HG02763 (cell line): ENCODE measurements around the gene FNBP1L.
"Not testable (repeated sequence)": the region's sequence is repeated elsewhere in the genome, so short reads cannot be mapped to it uniquely, and the experiment has no call there.

Experiments used
- ATAC-seq: cut with Tn5 transposase; IDR thresholded peaks from one replicate; pipeline ENCODE4 v1.9.1; 2021; ENCODE audit warnings: mild to moderate bottlenecking, moderate library complexity; ENCODE audit not compliant: unreplicated experiment

Gene FNBP1L

DNA sequence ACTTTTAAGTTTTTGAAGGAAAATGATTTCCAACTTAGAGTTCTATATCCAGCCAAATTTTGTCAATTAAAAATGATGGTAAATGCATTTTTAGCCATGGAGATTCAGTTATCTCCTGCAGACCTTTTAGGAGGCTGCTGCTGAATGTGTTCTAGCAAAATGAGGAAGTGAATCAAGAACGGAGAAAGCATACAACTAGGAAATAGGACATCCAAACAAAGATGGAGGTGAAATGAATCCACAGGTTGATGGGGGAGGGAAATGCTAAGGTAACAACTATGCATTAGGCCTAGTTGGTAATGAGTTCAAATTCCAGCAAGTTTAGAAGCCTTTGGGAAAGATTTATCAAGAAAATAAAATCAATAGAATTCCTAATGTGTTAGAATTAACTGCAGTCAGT lies 80.5 kb downstream of the FNBP1L start:
- ATAC-seq: no peak

DNA sequence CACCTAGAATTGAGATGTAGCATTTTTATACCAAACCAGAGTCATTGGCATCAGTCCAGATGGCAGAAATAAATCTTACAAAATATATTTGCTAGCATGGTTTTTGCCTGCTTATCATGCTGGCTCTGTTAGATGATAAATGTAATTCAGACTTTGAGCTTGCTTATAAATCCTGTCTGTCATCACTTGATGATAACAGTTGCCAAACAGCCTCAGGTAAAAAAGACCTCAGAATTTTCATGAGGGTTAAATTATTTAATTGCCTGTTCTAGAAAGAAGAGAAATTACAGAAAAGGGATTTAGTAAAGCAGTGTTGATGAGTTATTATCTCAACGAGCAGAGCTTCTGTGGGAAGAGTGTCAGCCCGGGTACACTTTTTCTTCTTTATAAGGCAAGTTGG lies 83.3 kb downstream of the FNBP1L start:
- ATAC-seq: no peak

- ATAC-seq: no peak
These were observed 85.0 kb downstream of the FNBP1L start for GRCh38 chr1:93532780-93533378.

- ATAC-seq: no peak
These were observed 85.8 kb downstream of the FNBP1L start for GRCh38 chr1:93533677-93534076.

DNA sequence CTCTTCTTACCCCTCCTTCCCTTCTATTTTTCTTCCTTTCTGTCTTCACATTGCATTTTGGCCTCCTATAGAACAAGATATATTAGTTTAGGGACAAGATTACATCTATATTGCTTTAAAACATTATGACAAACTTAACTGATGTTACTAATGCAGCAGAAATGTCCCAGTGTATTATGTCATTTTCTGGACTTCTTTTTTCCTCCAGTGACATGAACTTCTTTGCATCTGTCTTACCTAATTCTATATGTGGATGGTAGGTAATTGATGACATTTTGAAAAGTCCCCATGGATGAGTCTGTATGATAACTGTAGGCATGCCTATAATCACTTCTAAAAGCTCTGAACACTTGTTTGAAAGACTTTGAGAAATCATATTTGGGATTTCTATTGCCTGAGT lies 89.5 kb downstream of the FNBP1L start:
- ATAC-seq: no peak

DNA sequence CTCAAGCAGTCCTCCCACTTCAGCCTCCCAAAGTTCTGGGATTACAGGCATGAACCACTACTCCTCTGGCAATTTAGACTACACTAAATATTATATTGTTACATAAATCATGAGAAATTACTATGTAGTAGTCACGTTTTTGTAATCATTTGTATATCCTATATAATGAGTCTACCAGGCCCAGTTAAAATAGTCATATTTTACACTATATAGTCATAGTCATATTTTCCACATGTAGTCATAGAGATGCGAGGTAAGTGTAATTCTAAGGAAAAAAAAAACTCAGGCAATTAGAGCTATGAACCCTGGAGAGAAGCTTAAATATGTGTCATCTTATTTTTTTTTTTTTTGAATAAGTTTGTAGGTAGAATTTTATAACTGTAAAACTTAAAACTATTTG lies 90.0 kb downstream of the FNBP1L start:
- no peak for ATAC-seq

- no peak for ATAC-seq
These were observed 93.1 kb downstream of the FNBP1L start for GRCh38 chr1:93541045-93541444.

GRCh38 chr1:93542398-93542797 lies 94.5 kb downstream of the FNBP1L start:
- ATAC-seq: no peak

GRCh38 chr1:93546162-93546863 lies 98.4 kb downstream of the FNBP1L start:
- ATAC-seq: no peak

DNA sequence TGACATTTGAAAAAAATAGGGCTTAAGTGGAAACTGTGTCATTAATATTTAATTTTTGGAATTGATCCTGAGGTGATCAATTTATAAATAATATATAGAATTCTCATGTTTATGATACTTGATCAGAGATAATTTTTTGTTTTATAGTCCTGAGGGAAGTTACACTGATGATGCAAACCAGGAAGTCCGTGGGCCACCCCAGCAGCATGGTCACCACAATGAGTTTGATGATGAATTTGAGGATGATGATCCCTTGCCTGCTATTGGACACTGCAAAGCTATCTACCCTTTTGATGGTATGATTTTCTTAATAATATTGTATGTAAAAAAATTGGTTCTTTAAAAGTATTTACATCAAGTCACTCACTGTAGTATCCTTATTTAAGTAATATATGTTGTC lies 101.2 kb downstream of the FNBP1L start:
- ATAC-seq: no peak

- no peak for ATAC-seq
These were observed 101.9 kb downstream of the FNBP1L start for GRCh38 chr1:93549811-93550210.

GRCh38 chr1:93552741-93553455 lies 105.0 kb downstream of the FNBP1L start:
- no peak for ATAC-seq

GRCh38 chr1:93553886-93554490 lies 106.1 kb downstream of the FNBP1L start:
- ATAC-seq: not testable (repeated sequence)

DNA sequence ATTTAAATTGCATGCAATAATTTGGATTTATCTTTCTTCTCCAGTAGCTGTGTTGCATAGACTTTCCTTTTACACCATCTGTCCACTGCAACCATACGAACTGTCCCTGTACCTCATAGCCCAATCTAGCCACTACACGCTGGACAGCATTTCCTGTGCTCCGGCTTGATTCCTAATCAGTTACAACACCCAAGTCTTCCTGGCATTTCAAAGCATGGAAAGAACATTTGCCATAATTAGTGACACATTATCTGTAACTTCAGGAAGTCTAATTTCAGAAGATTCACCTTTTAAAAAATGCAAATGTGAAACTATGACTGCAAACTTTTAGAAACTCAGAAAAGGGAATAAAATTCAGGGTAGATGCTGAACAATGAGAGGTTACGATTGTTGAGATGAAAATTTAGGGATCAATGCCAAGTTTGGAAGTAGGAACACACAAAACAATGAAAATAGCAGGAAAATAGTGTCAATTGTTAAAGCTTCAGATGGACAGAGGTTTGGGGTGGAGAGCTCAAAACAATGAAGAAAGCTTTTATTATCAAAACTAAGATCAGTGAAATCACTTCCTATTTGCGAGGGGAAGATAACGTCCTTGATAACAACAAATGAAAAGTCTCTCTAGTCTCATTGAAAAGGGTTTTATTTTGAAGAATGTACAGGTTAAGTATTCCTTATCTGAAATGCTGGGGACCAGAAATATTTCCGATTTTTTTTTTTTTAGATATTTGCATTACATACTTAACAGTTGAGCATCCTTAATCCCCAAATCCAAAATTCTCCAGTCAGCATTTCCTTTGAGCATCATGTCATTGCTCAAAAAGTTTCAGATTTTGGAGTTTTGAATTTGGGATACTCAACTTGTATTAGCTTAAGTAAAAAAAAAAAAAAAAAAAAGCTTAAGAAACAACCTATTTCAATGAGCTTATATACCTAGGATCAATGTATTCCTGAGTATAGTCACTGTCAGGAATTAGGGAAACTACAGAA lies 107.3 kb downstream of the FNBP1L start:
- no peak for ATAC-seq

- no peak for ATAC-seq
These were observed 108.4 kb downstream of the FNBP1L start for GRCh38 chr1:93556291-93556690.

DNA sequence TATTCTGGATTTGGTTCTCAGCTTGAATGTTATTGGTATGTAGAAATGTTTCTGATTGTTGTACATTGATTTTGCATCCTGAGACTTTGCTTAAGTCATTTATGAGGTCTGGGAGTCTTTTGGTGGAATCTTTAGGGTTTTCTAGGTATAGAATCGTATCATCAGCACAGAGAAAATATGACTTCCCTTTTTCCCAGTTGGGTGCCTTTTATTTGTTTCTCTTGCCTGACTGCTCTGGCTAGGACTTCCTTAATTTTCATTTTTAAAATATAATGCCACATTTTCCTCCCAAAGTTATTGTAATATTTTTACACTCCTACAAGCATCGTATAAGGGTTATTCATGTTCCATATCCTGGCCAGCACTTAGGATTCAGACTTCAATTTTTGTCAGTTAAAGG lies 111.1 kb downstream of the FNBP1L start:
- ATAC-seq: no peak

DNA sequence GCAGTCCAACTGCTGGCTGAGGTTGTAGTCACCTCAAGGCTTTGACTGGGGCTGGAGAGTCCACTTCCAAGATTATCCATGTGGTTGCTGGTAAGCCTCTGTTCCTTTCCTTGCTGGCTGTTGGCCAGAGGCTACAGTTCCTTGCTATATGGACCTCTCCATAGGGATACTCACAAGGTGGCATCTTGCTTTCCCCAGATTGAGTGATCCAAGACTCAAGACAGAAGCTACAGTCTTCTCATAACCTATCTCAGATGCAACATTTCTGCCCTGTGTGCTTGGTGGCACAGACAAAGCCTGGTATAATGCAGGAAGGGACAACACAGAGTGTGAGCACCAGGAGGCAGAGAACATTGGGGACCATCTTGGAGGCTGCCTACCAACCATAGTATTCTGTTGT lies 111.8 kb downstream of the FNBP1L start:
- ATAC-seq: no peak

GRCh38 chr1:93565496-93566206 lies 117.7 kb downstream of the FNBP1L start:
- no peak for ATAC-seq

DNA sequence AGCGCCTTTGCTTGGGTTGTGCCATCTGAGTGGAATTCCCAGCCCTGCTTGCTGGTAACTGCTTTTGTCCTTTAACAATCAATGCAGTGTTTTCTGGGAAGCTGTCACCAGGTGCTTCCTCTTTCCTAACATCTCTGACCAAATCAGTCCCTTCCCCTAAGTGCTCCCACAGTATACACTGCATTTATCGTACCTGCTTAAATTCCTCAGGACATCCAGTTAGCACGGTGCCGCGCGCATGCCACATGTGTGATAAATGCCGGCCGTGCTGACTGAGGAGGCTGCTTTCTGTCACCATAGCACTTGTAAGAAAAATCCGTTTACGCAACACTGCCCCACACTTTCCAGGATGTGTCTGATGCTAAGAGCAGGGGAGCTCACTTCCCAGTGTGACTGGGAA lies 118.3 kb downstream of the FNBP1L start:
- ATAC-seq: no peak
